ENCODE data around the gene CCDC171. TPM values are rescaled to one million over a fixed set of nuclear protein-coding genes. Genes with fewer than 3 reads are reported as not detected.
"Not testable (repeated sequence)": the region's sequence is repeated elsewhere in the genome, so short reads cannot be mapped to it uniquely, and the experiment has no call there.

CCDC171 gene
- total and polyA plus RNA-seq, 2 of the 13 experiments (the other 11 are each of a cell fraction or from before 2014, with no cell fraction given), result 0.95 to 2.5 TPM

DNA sequence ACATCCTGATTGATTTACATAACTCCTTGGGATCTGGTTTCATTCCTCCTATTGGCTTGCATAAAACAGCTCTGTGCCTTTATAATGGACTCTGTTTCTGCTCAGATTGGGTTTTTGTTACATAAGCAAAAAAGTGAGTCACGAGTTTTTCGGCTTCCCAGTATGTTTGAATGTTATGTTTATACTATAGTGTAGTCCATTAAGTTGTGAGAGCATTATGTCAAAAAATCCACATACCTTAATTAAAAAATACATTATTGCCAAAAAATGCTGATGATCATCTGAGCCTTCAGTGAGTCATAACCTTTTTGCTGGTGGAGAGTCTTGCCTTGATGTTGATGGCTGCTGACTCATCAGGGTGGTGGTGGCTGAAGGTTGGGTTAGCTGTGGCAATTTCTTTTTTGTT, 144.6 kb downstream of the CCDC171 start:
- Histone ChIP-seq H4K20me1 (ENCODE audit: insufficient read depth, low read length) (no peaks in the 10 kb centered on the region), H3K27me3 (ENCODE audit: control insufficient read depth in 1 of 2, insufficient read depth in 2 of 2, low read length in 2 of 2) (no peaks in the 10 kb centered on the region), H3K36me3 (replicated peaks in 1 of 2; ENCODE audit: control insufficient read depth in 1 of 2, insufficient read depth in 2 of 2, low read length in 2 of 2) (no peaks in the 10 kb centered on the region), H3K4me2 (ENCODE audit: low read depth, low read length) (no peak overlapping the region), H3K9ac (ENCODE audit: insufficient read depth, low read depth, low read length) (no peak overlapping the region), H3K4me1 (ENCODE audit: insufficient read depth, low read length) (no peaks in the 10 kb centered on the region), H3K9me3 (ENCODE audit: low read length) (no peaks in the 10 kb centered on the region), H3K4me3 (replicated peaks in 1 of 3; ENCODE audit: insufficient read depth in 1 of 3, low read depth in 2 of 3, low read length in 3 of 3) (no peak overlapping the region), H2AFZ (ENCODE audit: low read length) (no peak overlapping the region), H3K27ac (ENCODE audit: extremely low read length, insufficient read depth, low read length) (no peak overlapping the region), H3K79me2 (ENCODE audit: insufficient read depth, low read length) (no peaks in the 10 kb centered on the region)
- peak; percentile 12 to 20; a peak in 2 of 4 replicates for TF ChIP-seq MAFK (conservative IDR thresholded peaks at IDR 0.05 in 1 of 2, IDR thresholded peaks at IDR 0.05 in 1 of 2; ENCODE audit: low read length in 2 of 2)
- no peak for TF ChIP-seq ZNF841 (CRISPR knock-in tag; IDR thresholded peaks at IDR 0.05; ENCODE audit: borderline replicate concordance)
- BruUV-seq (replicated peaks), result no TSS peak
- whole genome bisulfite sequencing (ENCODE audit: low lambda C conversion rate), result 93% methylated on average over 2 of the region's 2 CpGs
- intact Hi-C loops (cut with micrococcal nuclease; ENCODE audit: unreplicated experiment) (no loop called here), in situ Hi-C loops (cut with HindIII; ENCODE audit: extremely low pct_ligation_motif_present, low pct_unique_long_range_greater_than_20kb) (no loop called here)
- ChIA-PET POLR2A (no interaction called here), CTCF (ENCODE audit: low intra/inter-chr PET ratio, low total read pairs) (no interaction called here)
- ATAC-seq (no peak), DNase-seq (ENCODE audit: low spot score) (no peak), FAIRE-seq (no peak)

GRCh38 chr9:15699876-15700559, 147.2 kb downstream of the CCDC171 start:
- CTCF ChIA-PET (ENCODE audit: low intra/inter-chr PET ratio, low total read pairs), result not testable (repeated sequence)

More at GRCh38 chr9:15699876-15700559, 147.2 kb downstream of the CCDC171 start:
- H3K27me3 ChIP-seq (ENCODE audit: control insufficient read depth in 1 of 2, insufficient read depth in 2 of 2, low read length in 2 of 2); FAIRE-seq; intact Hi-C loops (cut with micrococcal nuclease; ENCODE audit: unreplicated experiment); H3K4me2 ChIP-seq (ENCODE audit: low read depth, low read length); H3K27ac ChIP-seq (ENCODE audit: extremely low read length, insufficient read depth, low read length); H4K20me1 ChIP-seq (ENCODE audit: insufficient read depth, low read length); in situ Hi-C loops (cut with HindIII; ENCODE audit: extremely low pct_ligation_motif_present, low pct_unique_long_range_greater_than_20kb); POLR2A ChIA-PET; H3K9ac ChIP-seq (ENCODE audit: insufficient read depth, low read depth, low read length); H3K4me3 ChIP-seq (replicated peaks in 1 of 3; ENCODE audit: insufficient read depth in 1 of 3, low read depth in 2 of 3, low read length in 3 of 3); H3K9me3 ChIP-seq (ENCODE audit: low read length); H3K4me1 ChIP-seq (ENCODE audit: insufficient read depth, low read length); H3K36me3 ChIP-seq (replicated peaks in 1 of 2; ENCODE audit: control insufficient read depth in 1 of 2, insufficient read depth in 2 of 2, low read length in 2 of 2); H2AFZ ChIP-seq (ENCODE audit: low read length); H3K79me2 ChIP-seq (ENCODE audit: insufficient read depth, low read length); BruUV-seq (replicated peaks); DNase-seq (ENCODE audit: low spot score); ATAC-seq: not testable (repeated sequence)
- 82% methylated on average over 13 of the region's 36 CpGs for WGBS (ENCODE audit: low lambda C conversion rate)

All from HepG2 (cell line).